Memory B cell (primary cell): ENCODE results near the gene PPP1R12B.

Source experiments
- ATAC-seq: fragments of 150-1000 bp; cut with Tn5 transposase; 2 replicates; pipeline ENCODE4 v1.10.0; 2021; ENCODE audit warnings: low read depth, mild to moderate bottlenecking, moderate library complexity
- DNase-seq, 2 donors: peaks; one replicate each; pipeline ENCODE4 v3.0.0; 2022; ENCODE audit warnings: low spot score in 2 of 2
- H3K27ac Mint-ChIP-seq: one replicate; pipeline ENCODE4 v1.8.0; 2022; ENCODE audit warnings: mild to moderate bottlenecking, moderate library complexity, mixed read lengths
- H3K27me3 Mint-ChIP-seq: one replicate; pipeline ENCODE4 v1.8.0; 2022; ENCODE audit warnings: mixed read lengths
- H3K36me3 Mint-ChIP-seq: one replicate; pipeline ENCODE4 v1.8.0; 2022; ENCODE audit warnings: mild to moderate bottlenecking, mixed read lengths
- H3K4me1 Mint-ChIP-seq: one replicate; pipeline ENCODE4 v1.8.0; 2022; ENCODE audit warnings: mixed read lengths
- H3K4me3 Mint-ChIP-seq: one replicate; pipeline ENCODE4 v1.8.0; 2022; ENCODE audit warnings: mild to moderate bottlenecking, moderate library complexity, mixed read lengths
- H3K9me3 Mint-ChIP-seq: one replicate; pipeline ENCODE4 v1.8.0; 2022; ENCODE audit warnings: mixed read lengths

The PPP1R12B gene

GRCh38 chr1:202588503-202589189 lies 240.1 kb downstream of the PPP1R12B start:
- H3K27ac Mint-ChIP-seq = no peak overlapping the region
- H3K4me1 Mint-ChIP-seq = peaks cover 8% of the 10 kb centered on the region
- ATAC-seq (no peak), DNase-seq (no peak)
- no peak overlapping the region for H3K4me3 Mint-ChIP-seq
- no peaks in the 10 kb centered on the region for H3K9me3 Mint-ChIP-seq
- peaks cover 3% of the 10 kb centered on the region for H3K36me3 Mint-ChIP-seq
- H3K27me3 Mint-ChIP-seq = no peaks in the 10 kb centered on the region

DNA sequence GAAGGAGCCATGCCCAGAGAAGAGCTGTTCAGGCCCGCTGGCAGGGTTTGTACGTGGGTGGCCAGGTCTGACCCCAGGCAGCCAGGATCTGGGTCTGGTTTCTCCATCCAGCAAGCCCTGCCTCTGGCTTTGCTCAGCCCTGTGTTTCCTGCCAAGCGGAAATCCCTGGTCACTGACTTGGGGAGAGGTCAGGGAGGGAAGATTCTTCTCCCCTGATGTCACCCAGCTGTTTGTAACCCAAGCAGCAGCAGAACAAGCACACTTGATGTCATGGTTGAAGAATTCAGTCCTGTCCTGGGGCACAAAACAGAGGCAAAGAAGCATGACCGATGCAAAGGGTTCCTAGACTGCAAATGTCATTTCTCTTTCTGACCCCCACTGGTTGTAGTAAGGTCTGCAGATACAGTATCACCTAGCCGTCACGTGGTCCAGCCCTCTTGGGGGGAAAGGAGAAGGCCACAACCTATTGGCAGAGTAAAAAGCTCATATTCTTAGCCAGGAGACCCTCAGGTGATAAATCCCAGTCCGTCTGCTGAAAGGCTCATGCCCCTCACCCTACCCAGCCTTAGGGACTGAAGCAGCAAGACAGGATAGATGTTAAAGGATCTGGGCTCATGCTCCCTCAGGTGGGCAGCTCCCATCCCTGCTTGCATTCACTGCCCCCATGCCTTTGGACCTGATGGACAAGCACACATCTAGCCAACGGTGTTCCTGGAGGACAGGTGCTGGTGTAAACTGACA lies 240.9 kb downstream of the PPP1R12B start:
- Mint-ChIP-seq H3K36me3 (peaks cover 3% of the 10 kb centered on the region), H3K9me3 (no peaks in the 10 kb centered on the region), H3K27me3 (no peaks in the 10 kb centered on the region), H3K4me3 (no peak overlapping the region), H3K27ac (no peak overlapping the region), H3K4me1 (peaks cover 8% of the 10 kb centered on the region)
- ATAC-seq = no peak
- no peak for DNase-seq

GRCh38 chr1:202590126-202590525 lies 241.6 kb downstream of the PPP1R12B start:
- H3K4me3 Mint-ChIP-seq = no peak overlapping the region
- no peak for ATAC-seq
- no peak overlapping the region for H3K27ac Mint-ChIP-seq
- DNase-seq = no peak
- peaks cover 8% of the 10 kb centered on the region for H3K4me1 Mint-ChIP-seq
- H3K9me3 Mint-ChIP-seq = no peaks in the 10 kb centered on the region
- peaks cover 3% of the 10 kb centered on the region for H3K36me3 Mint-ChIP-seq
- no peaks in the 10 kb centered on the region for H3K27me3 Mint-ChIP-seq

- Mint-ChIP-seq H3K4me1 (peaks cover 5% of the 10 kb centered on the region), H3K9me3 (no peaks in the 10 kb centered on the region), H3K27me3 (no peaks in the 10 kb centered on the region), H3K36me3 (peaks cover 3% of the 10 kb centered on the region), H3K27ac (no peak overlapping the region), H3K4me3 (no peak overlapping the region)
- DNase-seq (no peak), ATAC-seq (no peak)
Observed at GRCh38 chr1:202590975-202591411, 242.5 kb downstream of the PPP1R12B start.

- peaks cover 5% of the 10 kb centered on the region for H3K4me1 Mint-ChIP-seq
- no peak overlapping the region for H3K4me3 Mint-ChIP-seq
- H3K9me3 Mint-ChIP-seq = no peaks in the 10 kb centered on the region
- H3K27ac Mint-ChIP-seq = no peak overlapping the region
- H3K36me3 Mint-ChIP-seq = peaks cover 3% of the 10 kb centered on the region
- DNase-seq (no peak), ATAC-seq (no peak)
- H3K27me3 Mint-ChIP-seq = no peaks in the 10 kb centered on the region
Observed at GRCh38 chr1:202591515-202591914, 243.0 kb downstream of the PPP1R12B start.

DNA sequence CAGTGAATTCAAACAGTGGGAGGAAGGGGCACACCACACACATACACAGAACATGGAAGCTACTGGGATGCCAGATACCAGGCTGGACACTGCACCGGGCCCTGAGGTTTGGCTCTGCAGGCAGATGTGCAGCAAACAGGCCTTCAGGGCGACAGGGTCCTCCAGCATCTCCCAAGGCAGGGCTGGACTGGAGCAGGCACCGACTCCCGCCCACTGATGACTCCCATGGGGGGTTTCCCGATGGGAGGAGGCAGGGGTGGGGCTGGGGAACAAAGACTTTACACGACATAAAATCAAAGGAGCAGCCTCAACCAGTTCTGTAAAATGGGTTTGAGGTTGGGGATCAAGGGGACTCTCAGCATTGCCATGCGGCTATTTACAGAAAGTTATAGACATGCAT lies 243.6 kb downstream of the PPP1R12B start:
- no peaks in the 10 kb centered on the region for H3K9me3 Mint-ChIP-seq
- peaks cover 9% of the 10 kb centered on the region for H3K4me1 Mint-ChIP-seq
- no peak overlapping the region for H3K4me3 Mint-ChIP-seq
- peaks cover 5% of the 10 kb centered on the region for H3K36me3 Mint-ChIP-seq
- DNase-seq (no peak), ATAC-seq (no peak)
- no peaks in the 10 kb centered on the region for H3K27me3 Mint-ChIP-seq
- H3K27ac Mint-ChIP-seq = no peak overlapping the region

DNA sequence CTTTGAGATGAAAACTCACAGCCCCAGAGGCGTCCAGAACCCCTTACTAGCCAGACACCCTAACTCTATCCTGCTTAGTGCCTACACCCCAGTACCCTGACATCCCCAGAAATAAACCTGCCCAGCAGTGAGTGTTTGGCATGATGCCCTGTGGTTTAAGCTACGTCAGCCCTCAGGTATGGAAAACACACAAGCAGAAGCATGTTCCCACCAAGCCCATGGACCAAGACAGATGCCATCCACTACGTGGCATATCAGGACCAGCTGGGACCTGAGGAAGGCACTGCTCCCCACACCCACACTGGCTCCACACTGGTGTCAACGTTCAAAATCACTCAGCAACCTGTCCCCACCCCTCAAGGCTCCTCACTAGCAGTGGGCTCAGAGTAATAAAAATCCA lies 245.3 kb downstream of the PPP1R12B start:
- peaks cover 5% of the 10 kb centered on the region for H3K36me3 Mint-ChIP-seq
- ATAC-seq = no peak
- H3K4me1 Mint-ChIP-seq = peaks cover 13% of the 10 kb centered on the region
- no peak overlapping the region for H3K4me3 Mint-ChIP-seq
- H3K9me3 Mint-ChIP-seq = no peaks in the 10 kb centered on the region
- no peak for DNase-seq
- no peak overlapping the region for H3K27ac Mint-ChIP-seq
- H3K27me3 Mint-ChIP-seq = no peaks in the 10 kb centered on the region

DNA sequence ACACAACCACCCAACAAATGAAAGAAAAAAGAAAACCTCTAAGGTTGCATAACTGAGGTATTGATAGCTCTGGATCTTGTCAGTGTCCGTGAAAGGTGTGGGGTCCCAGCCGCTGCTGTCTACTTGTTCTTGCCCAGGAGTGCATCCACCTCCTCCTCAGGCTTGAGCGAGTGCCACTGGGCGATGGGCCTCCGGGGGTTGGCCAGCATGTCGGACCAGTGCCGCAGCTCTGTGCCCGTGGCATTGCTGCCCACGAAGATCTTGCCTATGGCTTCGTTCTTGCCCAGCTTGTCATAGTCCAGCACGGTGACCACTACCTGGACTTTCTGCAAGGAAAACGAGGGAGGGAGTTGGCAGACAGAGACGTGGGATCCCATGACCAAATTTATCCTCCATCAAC lies 248.1 kb downstream of the PPP1R12B start:
- no peak for DNase-seq
- no peaks in the 10 kb centered on the region for H3K27me3 Mint-ChIP-seq
- no peak overlapping the region for H3K4me3 Mint-ChIP-seq

DNA sequence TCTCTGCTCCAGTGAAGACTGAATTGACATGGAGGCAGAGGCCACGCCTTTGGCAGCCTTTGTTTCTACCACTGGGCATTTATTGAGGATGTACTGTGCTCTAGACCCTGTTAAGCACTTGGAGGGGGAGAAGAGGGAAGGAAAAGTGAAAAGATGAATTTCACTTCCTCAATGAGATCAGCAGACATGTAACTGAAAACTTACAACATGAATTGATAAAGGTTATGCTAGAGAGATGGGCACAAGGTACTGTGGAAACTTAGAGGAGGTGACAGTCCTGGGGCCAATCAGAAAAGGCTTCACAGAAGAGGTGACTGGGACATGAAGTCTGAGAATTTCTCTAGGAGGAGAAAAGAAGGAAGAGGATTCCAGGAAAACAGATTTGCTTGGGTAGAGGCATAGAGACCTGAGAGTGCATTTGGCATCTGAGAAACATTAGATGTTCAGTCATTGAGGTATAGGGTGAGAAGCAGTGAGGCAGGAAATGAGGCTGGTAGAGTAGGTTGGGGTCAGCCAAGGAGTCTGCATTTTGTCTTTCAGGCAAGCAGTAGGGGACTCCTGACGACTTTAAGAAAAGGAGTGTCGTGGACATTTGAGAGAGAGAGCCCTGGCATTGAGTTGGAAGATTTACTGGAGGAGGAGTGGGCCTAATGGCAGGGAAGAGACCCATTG lies 248.7 kb downstream of the PPP1R12B start:
- Mint-ChIP-seq H3K27me3 (no peaks in the 10 kb centered on the region), H3K4me1 (peaks cover 13% of the 10 kb centered on the region), H3K4me3 (no peak overlapping the region), H3K27ac (no peak overlapping the region), H3K9me3 (no peaks in the 10 kb centered on the region), H3K36me3 (peaks cover 1% of the 10 kb centered on the region)
- ATAC-seq (no peak), DNase-seq (no peak)

More for the DNA sequence above, 248.1 kb downstream of the PPP1R12B start:
- H3K9me3 Mint-ChIP-seq = no peaks in the 10 kb centered on the region
- H3K4me1 Mint-ChIP-seq = peaks cover 13% of the 10 kb centered on the region
- no peak for ATAC-seq
- H3K27ac Mint-ChIP-seq = no peak overlapping the region
- H3K36me3 Mint-ChIP-seq = peaks cover 3% of the 10 kb centered on the region

DNA sequence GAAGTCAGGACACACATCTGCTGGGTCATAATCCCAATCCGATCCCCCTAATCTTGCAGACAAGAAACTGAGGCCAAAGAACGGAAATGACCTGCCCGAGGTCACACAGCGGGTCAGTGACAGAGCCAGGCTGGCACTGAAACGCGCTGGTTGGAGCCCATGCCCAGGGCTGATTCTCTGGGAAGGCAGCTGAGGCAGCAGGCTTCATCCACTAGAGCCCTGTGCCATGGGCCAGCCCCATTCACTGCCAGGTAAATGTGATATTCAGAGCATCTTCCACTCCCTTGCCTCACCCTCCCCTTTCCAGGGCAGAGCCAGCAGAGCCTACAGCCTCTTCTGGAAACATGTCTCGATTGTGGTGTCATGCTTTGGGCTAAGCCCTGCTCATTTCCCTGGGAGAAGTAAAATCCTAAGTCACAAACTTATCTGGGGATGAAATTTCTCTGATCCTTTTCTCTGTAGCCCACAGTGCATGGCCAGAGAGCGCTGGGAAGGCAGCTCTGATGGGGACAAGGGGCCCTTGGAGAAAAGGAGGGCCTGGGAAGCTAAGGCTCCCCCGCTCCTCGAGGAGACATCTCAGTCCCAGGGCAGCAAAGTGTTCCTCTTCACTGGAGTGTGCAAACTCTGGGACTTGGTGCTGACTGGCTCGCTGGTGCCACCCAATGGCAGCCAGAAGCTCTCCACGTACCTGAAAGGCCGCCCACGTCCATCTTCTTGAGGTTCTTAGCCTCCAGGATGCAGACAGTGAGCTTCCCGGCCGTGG lies 251.4 kb downstream of the PPP1R12B start:
- ATAC-seq = peak; percentile 74
- peak in 1 of 2 donors; percentile 18 for DNase-seq
- H3K36me3 Mint-ChIP-seq = peaks cover 3% of the 10 kb centered on the region
- H3K9me3 Mint-ChIP-seq = no peaks in the 10 kb centered on the region
- no peak overlapping the region for H3K4me3 Mint-ChIP-seq
- H3K27me3 Mint-ChIP-seq = no peaks in the 10 kb centered on the region
- peaks cover 15% of the 10 kb centered on the region for H3K4me1 Mint-ChIP-seq
- no peak overlapping the region for H3K27ac Mint-ChIP-seq

- no peaks in the 10 kb centered on the region for H3K27me3 Mint-ChIP-seq
- H3K36me3 Mint-ChIP-seq = peaks cover 3% of the 10 kb centered on the region
- ATAC-seq = no peak
- no peaks in the 10 kb centered on the region for H3K9me3 Mint-ChIP-seq
- peaks cover 15% of the 10 kb centered on the region for H3K4me1 Mint-ChIP-seq
- no peak overlapping the region for H3K27ac Mint-ChIP-seq
- no peak for DNase-seq
- H3K4me3 Mint-ChIP-seq = no peak overlapping the region
Observed at GRCh38 chr1:202600432-202601041, 252.0 kb downstream of the PPP1R12B start.

DNA sequence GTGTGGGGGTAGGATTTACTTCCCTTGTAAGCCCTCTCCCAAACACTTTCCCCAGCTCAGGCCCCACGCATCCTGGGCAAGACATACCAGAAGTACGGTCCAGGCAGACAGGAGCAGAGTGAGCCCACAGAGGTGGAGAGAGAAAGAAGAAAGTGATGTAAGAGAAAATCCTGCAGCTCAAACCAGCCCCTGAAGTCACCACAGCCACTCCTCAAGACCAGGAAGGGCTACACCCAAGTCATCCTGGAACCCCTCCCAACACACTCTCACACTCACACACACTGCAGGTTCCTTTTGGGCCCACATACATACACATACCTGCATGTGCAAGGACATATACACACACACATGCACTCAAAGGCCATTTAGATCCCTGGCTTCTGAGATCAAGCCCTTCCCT lies 254.9 kb downstream of the PPP1R12B start:
- ATAC-seq (no peak), DNase-seq (no peak)
- H3K27me3 Mint-ChIP-seq = no peaks in the 10 kb centered on the region

DNA sequence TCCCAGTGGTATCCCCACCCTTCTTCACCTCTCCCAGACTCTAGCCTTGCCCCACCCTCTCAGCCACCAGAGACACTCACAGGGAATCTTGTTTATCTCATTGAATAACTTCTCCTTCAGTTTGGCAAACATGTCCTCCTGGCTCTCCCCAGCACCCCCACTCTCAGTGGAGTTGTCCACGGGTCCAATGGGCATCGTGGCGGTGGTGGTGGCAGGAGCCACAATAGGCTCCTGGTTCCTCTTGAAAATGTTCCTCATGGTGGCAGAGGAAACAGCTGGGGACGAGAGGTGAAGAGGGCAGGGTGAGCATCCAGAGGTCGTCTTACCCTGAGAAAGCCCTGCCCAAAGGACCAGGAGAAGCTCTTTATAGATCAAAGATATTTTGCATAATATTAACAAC lies 257.0 kb downstream of the PPP1R12B start:
- Mint-ChIP-seq H3K27ac (no peak overlapping the region), H3K27me3 (no peaks in the 10 kb centered on the region), H3K36me3 (peaks cover 7% of the 10 kb centered on the region), H3K4me1 (peaks cover 2% of the 10 kb centered on the region), H3K4me3 (no peak overlapping the region), H3K9me3 (no peaks in the 10 kb centered on the region)
- no peak for ATAC-seq
- no peak for DNase-seq

More for the DNA sequence above, 254.9 kb downstream of the PPP1R12B start:
- Mint-ChIP-seq H3K27ac (no peak overlapping the region), H3K4me3 (no peak overlapping the region), H3K4me1 (peaks cover 2% of the 10 kb centered on the region), H3K36me3 (peaks cover 7% of the 10 kb centered on the region), H3K9me3 (no peaks in the 10 kb centered on the region)
